ENCODE results near the gene SLC2A1. TPM values are rescaled to one million over a fixed set of nuclear protein-coding genes. Genes with fewer than 3 reads are reported as not detected.

SLC2A1 gene
- total and polyA plus RNA-seq, 2 of the 13 experiments (the other 11 are each of a cell fraction or from before 2014, with no cell fraction given): 125 to 423 TPM

GRCh38 chr1:42958488-42959319, at the start of gene SLC2A1 (continued):
- TF ChIP-seq MATR3 (CRISPR knock-in tag; IDR thresholded peaks at IDR 0.05) (no peak), REST (IDR thresholded peaks at IDR 0.05; ENCODE audit: borderline replicate concordance in 1 of 2, low read depth in 1 of 2, low read length in 2 of 2) (peak in 1 of 2 experiments; percentile 82; a peak in 1 of 4 replicates), ZNF646 (CRISPR knock-in tag; IDR thresholded peaks at IDR 0.05) (no peak), YEATS2 (CRISPR knock-in tag; IDR thresholded peaks at IDR 0.05; ENCODE audit: borderline replicate concordance) (peak; percentile 43; the same call in 1 of the 2 replicates), CC2D1A (CRISPR knock-in tag; IDR thresholded peaks at IDR 0.05) (no peak), NFE2L1 (CRISPR knock-in tag; IDR thresholded peaks at IDR 0.05; ENCODE audit: borderline replicate concordance) (no peak; the same call in 1 of the 2 replicates), KLF9 (CRISPR knock-in tag; IDR thresholded peaks at IDR 0.05; ENCODE audit: low read depth) (peak; percentile 83; the same call in 1 of the 2 replicates), THAP7 (CRISPR knock-in tag; IDR thresholded peaks at IDR 0.05) (peak; percentile 53; the same call in 1 of the 2 replicates), SNAPC2 (CRISPR knock-in tag; IDR thresholded peaks at IDR 0.05) (peak; percentile 58; the same call in 1 of the 2 replicates), ZNF780A (CRISPR knock-in tag; IDR thresholded peaks at IDR 0.05) (0 out of 2 replicates have a peak, but pooled peaks have one; percentile 45), MAZ (IDR thresholded peaks at IDR 0.05; ENCODE audit: borderline replicate concordance, low read depth, low read length) (peak; percentile 30; the same call in 1 of the 2 replicates), MAZ (CRISPR knock-in tag; IDR thresholded peaks at IDR 0.05; ENCODE audit: low read depth) (peak; percentile 48; the same call in 1 of the 2 replicates), ZNF761 (CRISPR knock-in tag; conservative IDR thresholded peaks at IDR 0.05) (peak; percentile 69), AGO2 (optimal IDR thresholded peaks at IDR 0.05; ENCODE audit: low read depth, low read length) (peak; percentile 85), ZNF124 (CRISPR knock-in tag; IDR thresholded peaks at IDR 0.05) (0 out of 2 replicates have a peak, but pooled peaks have one; percentile 23), E2F5 (CRISPR knock-in tag; conservative IDR thresholded peaks at IDR 0.05) (peak; percentile 18; the same call in 1 of the 2 replicates)
